PC-9 (cell line): ENCODE data around the gene PGBD5. TPM values are rescaled to one million over a fixed set of nuclear protein-coding genes. Genes with fewer than 3 reads are reported as not detected.

ENCODE experiments used
- BruUV-seq: library from RNA; stranded (reverse); fragments of 400-500 nt; replicated peaks from 2 replicates; lab custom pipeline; 2021; lab: Mats Ljungman, UMichigan
- CTCF ChIA-PET: fragments of 300-600 bp; sonication (Branson Sonifier 250); formaldehyde crosslinking; loops from one replicate; lab custom pipeline; 2022; ENCODE audit warnings: antibody characterized with exemption; lab: Charles Lee
- POLR2A ChIA-PET: fragments of 300-600 bp; sonication (Branson Sonifier 250); formaldehyde crosslinking; loops from one replicate; lab custom pipeline; 2022; ENCODE audit warnings: antibody characterized with exemption; ENCODE audit not compliant: unreplicated experiment; lab: Charles Lee
- DNase-seq, 2 experiments: peaks; one replicate each; pipeline versions ENCODE4 v3.0.0 to v3.0.0-alpha.2; 2015 to 2022; ENCODE audit warnings: mixed read lengths in 1 of 2
- H2AFZ ChIP-seq: fragments of 200-600 bp; sonication (generic); 2 replicates; pipeline ENCODE4 v1.8.1; 2017; ENCODE audit warnings: antibody characterized with exemption
- H3F3A ChIP-seq: fragments of 200-600 bp; sonication (generic); 2 replicates; pipeline ENCODE4 v1.8.1; 2017; ENCODE audit warnings: antibody characterized with exemption, mild to moderate bottlenecking, low read depth; ENCODE audit not compliant: insufficient read depth
- H3K27ac ChIP-seq: fragments of 200-600 bp; sonication (generic); 2 replicates; pipeline ENCODE4 v1.6.1; 2016; ENCODE audit warnings: mixed run types
- H3K27me3 ChIP-seq: fragments of 200-600 bp; sonication (generic); 2 replicates; pipeline ENCODE4 v1.6.1; 2016; ENCODE audit warnings: low read depth, mixed run types; ENCODE audit not compliant: insufficient read depth
- H3K36me3 ChIP-seq: fragments of 200-600 bp; sonication (generic); 2 replicates; pipeline ENCODE4 v1.6.1; 2016; ENCODE audit warnings: low read depth, mixed run types
- H3K4me1 ChIP-seq: fragments of 200-600 bp; sonication (generic); replicated peaks from 2 replicates; pipeline ENCODE4 v1.6.1; 2016; ENCODE audit warnings: mixed run types; ENCODE audit not compliant: insufficient read depth
- H3K4me2 ChIP-seq: fragments of 200-600 bp; sonication (generic); 2 replicates; pipeline ENCODE4 v1.6.1; 2017; ENCODE audit warnings: mixed run types
- H3K4me3 ChIP-seq: fragments of 200-600 bp; sonication (generic); 2 replicates; pipeline ENCODE4 v1.6.1; 2016; ENCODE audit warnings: mixed run types
- H3K79me2 ChIP-seq: fragments of 200-600 bp; sonication (generic); 2 replicates; pipeline ENCODE4 v1.6.1; 2017; ENCODE audit warnings: low read depth, mixed run types
- H3K9me2 ChIP-seq: fragments of 200-600 bp; sonication (generic); 2 replicates; pipeline ENCODE4 v1.8.1; 2017; ENCODE audit warnings: mild to moderate bottlenecking; ENCODE audit not compliant: insufficient read depth
- H3K9me3 ChIP-seq: fragments of 200-600 bp; sonication (generic); 2 replicates; pipeline ENCODE4 v1.8.1; 2016; ENCODE audit warnings: low read depth; ENCODE audit not compliant: insufficient read depth
- H4K20me1 ChIP-seq: fragments of 200-600 bp; sonication (generic); 2 replicates; pipeline ENCODE4 v1.8.1; 2017; ENCODE audit not compliant: insufficient read depth
- EZH2 ChIP-seq: fragments of 200-600 bp; sonication (generic); IDR thresholded peaks from 2 replicates; pipeline ENCODE4 v1.8.0; 2017; ENCODE audit warnings: antibody characterized with exemption, low read depth
- intact Hi-C: fragments of 100-400 bp; cut with micrococcal nuclease; formaldehyde crosslinking; loops from one replicate; pipeline ENCODE4 v1.10.0; 2022; ENCODE audit not compliant: unreplicated experiment
- total RNA-seq: library from RNA; stranded (reverse); gene quantifications from 2 replicates; pipeline ENCODE4 v1.2.3, GENCODE V29; 2021
- TF ChIP-seq, protein P1 (sequence below): fragments of 200-600 bp; sonication (generic); conservative IDR thresholded peaks from 2 replicates; pipeline ENCODE4 v1.6.1; 2017; ENCODE audit warnings: mixed run types, antibody characterized with exemption, mild to moderate bottlenecking, moderate library complexity

The PGBD5 gene
- total RNA-seq, 1 experiment from 2014 or later: not detected

GRCh38 chr1:230278376-230278775 is 147.8 kb downstream of the PGBD5 start:
- ChIA-PET CTCF (no interaction called here), POLR2A (no interaction called here)
- TF ChIP-seq, protein P1, sequence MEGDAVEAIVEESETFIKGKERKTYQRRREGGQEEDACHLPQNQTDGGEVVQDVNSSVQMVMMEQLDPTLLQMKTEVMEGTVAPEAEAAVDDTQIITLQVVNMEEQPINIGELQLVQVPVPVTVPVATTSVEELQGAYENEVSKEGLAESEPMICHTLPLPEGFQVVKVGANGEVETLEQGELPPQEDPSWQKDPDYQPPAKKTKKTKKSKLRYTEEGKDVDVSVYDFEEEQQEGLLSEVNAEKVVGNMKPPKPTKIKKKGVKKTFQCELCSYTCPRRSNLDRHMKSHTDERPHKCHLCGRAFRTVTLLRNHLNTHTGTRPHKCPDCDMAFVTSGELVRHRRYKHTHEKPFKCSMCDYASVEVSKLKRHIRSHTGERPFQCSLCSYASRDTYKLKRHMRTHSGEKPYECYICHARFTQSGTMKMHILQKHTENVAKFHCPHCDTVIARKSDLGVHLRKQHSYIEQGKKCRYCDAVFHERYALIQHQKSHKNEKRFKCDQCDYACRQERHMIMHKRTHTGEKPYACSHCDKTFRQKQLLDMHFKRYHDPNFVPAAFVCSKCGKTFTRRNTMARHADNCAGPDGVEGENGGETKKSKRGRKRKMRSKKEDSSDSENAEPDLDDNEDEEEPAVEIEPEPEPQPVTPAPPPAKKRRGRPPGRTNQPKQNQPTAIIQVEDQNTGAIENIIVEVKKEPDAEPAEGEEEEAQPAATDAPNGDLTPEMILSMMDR: no peak
- no peak for TF ChIP-seq EZH2
- Histone ChIP-seq H3K4me1 (no peaks in the 10 kb centered on the region), H3K27ac (no peak overlapping the region), H4K20me1 (no peaks in the 10 kb centered on the region), H3K36me3 (peaks cover 15% of the 10 kb centered on the region), H3K9me2 (no peaks in the 10 kb centered on the region), H3K27me3 (no peaks in the 10 kb centered on the region), H3K4me3 (no peak overlapping the region), H3K9me3 (no peaks in the 10 kb centered on the region), H3K4me2 (no peak overlapping the region), H3K79me2 (no peaks in the 10 kb centered on the region), H2AFZ (no peak overlapping the region), H3F3A (peaks cover 16% of the 10 kb centered on the region)
- no peak for DNase-seq
- BruUV-seq: no TSS peak
- intact Hi-C loops: no loop called here

- POLR2A ChIA-PET: no interaction called here
- TF ChIP-seq, protein P1: no peak
- TF ChIP-seq EZH2: no peak
These were observed 148.7 kb downstream of the PGBD5 start for GRCh38 chr1:230277201-230278025.

DNA sequence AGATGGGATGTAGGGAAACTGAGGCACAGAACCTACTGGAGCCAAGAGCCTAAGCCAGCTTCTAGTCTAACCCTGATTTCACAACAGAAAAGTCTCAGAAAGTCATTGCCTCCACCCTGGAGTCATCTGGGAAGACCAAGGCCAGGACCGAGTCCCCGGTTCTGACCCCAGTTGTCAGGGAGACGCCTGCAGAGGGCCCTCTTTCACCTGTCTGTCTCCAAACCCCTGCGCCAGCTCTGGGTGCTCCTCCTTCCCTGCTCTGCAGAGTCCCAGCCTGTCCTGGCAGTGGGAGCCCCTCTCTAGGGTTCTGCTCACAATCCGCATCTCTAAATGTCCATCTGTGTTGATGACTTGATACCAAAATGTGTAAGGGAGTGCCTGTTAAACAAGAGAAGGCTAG is 149.7 kb downstream of the PGBD5 start:
- no peaks in the 10 kb centered on the region for H3K9me3 ChIP-seq
- BruUV-seq: no TSS peak
- H3K27me3 ChIP-seq: no peaks in the 10 kb centered on the region
- POLR2A ChIA-PET: no interaction called here
- H3K4me2 ChIP-seq: no peak overlapping the region
- H3K9me2 ChIP-seq: no peaks in the 10 kb centered on the region
- intact Hi-C loops: no loop called here
- H3K4me3 ChIP-seq: no peak overlapping the region
- H4K20me1 ChIP-seq: no peaks in the 10 kb centered on the region
- no peak for DNase-seq
- H3K4me1 ChIP-seq: no peaks in the 10 kb centered on the region
- peaks cover 16% of the 10 kb centered on the region for H3F3A ChIP-seq
- CTCF ChIA-PET: no interaction called here
- H3K79me2 ChIP-seq: no peaks in the 10 kb centered on the region
- no peak overlapping the region for H2AFZ ChIP-seq
- H3K36me3 ChIP-seq: peaks cover 15% of the 10 kb centered on the region
- no peak for TF ChIP-seq EZH2
- TF ChIP-seq, protein P1: no peak
- no peak overlapping the region for H3K27ac ChIP-seq

More at GRCh38 chr1:230277201-230278025, 148.7 kb downstream of the PGBD5 start:
- Histone ChIP-seq H4K20me1 (no peaks in the 10 kb centered on the region), H3K9me2 (no peaks in the 10 kb centered on the region), H3K4me2 (no peak overlapping the region), H3K9me3 (no peaks in the 10 kb centered on the region), H3K4me1 (no peaks in the 10 kb centered on the region), H3K27me3 (no peaks in the 10 kb centered on the region), H2AFZ (no peak overlapping the region), H3K4me3 (no peak overlapping the region), H3K27ac (no peak overlapping the region), H3F3A (peaks cover 16% of the 10 kb centered on the region), H3K36me3 (peaks cover 15% of the 10 kb centered on the region), H3K79me2 (no peaks in the 10 kb centered on the region)
- no TSS peak for BruUV-seq
- intact Hi-C loops: no loop called here
- DNase-seq: no peak
- CTCF ChIA-PET: no interaction called here
